Hematopoietic multipotent progenitor cell treated with erythropoietin and hydrocortisone succinate and interleukin-3 and kit ligand, for 6 days (in vitro differentiated cells): ENCODE measurements around the gene SIKE1.
"Not testable (repeated sequence)": the region's sequence is repeated elsewhere in the genome, so short reads cannot be mapped to it uniquely, and the experiment has no call there.

Source experiments
- DNase-seq: peaks from one replicate; pipeline ENCODE4 v3.0.0-alpha.2; 2015

SIKE1 gene

DNA sequence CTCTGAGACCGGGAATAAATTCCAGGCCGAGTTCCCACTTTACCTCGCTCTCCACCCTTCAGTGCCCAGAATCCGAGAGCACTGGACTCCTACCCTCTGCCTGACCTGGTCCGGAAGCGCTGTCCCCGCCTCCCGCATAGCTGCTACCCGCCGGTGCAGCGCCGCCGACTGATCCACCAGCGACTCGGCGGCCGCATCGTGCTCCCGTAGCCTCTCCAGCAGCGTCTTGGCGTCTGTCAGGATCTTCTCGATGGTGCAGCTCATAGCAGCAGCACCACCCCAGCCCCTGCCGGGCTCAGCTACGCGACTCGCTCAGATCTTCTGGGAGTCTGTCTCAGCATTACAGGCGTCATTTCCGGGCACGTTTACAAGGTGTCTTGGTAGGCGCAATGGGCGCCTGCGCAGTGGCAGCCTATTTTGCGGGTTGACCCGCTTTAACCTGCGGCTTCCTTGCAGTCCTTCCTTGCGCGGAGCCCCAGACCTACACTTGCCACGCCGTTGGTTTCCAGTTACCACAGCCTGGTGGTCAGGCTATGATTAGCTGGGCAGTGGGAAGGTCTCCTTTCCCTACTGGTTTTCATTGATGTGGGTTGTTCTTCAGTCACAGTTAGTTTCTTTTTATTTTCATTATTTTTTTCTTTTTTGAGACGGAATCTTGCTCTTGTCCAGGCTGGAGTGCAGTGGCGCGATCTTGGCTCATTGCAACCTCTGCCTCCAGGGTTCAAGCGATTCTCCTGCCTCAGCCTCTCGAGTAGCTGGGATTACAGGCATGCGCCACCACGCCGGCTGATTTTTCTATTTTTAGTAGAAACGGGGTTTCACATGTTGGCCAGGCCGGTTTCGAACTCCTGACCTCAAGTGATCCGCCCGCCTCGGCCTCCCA, at the start of gene SIKE1:
Gene SIKE1, minus strand, starts transcription at position 342 of the 883 bp plus-strand sequence. Its CDS starts 78 bp downstream, at position 264.
- DNase-seq, result peak; percentile 98

GRCh38 chr1:114830075-114830474, 49.6 kb upstream of the SIKE1 start:
- not testable (repeated sequence) for DNase-seq

DNA sequence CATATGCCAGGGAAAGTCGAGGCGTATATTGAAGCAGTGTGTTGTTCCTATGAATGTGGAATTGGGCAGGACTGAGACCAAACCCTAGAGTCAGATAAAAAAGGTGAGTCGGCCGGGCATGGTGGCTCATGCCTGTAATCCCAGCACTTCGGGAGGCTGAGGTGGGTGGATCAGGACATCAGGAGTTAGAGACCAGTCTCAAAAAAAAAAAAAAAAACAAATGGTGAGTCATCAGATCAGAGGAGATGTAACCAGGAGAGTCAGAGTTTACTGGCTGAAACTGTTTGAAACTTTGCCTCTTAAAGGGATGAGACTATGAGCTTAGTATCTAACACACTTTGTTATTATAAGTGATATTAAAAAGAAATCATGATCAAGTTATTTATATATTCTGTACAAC, 47.8 kb upstream of the SIKE1 start:
- DNase-seq, result no peak

GRCh38 chr1:114821978-114822377, 41.5 kb upstream of the SIKE1 start:
- DNase-seq, result no peak

GRCh38 chr1:114820392-114820791, 39.9 kb upstream of the SIKE1 start:
- no peak for DNase-seq

DNA sequence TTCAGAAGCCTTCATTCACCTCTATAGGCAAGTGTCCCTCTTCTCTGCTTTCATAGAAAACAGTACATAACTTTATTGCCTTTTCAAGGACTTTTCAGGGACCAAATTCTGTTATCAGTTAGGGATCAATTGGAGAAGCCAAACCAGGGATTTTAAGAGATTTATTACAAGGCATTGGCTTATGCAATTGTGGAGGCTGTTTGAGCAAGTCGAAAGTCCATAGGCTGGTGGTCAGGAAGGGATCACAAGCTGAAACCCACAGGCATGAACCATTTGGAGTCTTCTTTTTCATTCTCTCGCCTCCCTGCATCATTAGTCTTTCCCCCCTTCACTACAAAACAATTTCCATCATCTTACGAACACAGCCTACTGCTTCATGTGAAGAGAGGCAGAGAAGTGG, 39.4 kb upstream of the SIKE1 start:
- DNase-seq, result no peak

DNA sequence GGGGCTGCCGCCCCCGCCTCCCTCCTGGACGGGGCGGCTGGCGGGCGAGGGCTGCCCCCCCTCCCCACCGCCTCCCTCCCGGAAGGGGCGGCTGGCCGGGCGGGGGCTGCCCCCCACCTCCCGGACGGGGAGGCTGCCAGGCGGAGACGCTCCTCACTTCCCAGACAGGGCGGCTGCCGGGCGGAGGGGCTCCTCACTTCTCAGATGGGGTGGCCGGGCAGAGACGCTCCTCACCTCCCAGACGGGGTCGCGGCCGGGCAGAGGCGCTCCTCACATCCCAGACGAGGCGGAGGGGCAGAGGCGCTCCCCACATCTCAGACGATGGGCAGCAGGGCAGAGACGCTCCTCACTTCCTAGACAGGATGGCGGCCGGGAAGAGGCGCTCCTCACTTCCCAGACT, 24.0 kb upstream of the SIKE1 start:
- not testable (repeated sequence) for DNase-seq

DNA sequence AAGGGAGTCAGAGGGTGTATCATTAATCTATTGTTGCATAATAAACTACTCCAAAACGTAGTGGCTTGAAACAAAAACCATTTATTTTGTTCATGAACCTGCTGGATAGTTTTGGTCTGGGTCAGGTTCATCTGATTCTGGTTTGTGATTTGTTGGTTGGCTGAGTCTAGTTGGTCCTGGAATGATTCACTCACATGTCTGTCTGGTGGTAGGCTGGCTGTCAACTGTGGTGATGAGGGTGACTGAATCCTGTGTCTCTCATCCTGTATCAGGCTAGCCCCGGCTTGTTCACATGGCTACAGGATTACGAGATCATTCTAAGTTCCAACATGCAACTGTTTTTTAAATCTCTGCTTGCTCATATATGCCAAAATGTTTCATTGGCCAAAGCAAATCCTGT, 22.5 kb upstream of the SIKE1 start:
- no peak for DNase-seq

GRCh38 chr1:114794038-114794437, 13.6 kb upstream of the SIKE1 start:
- DNase-seq, result no peak

DNA sequence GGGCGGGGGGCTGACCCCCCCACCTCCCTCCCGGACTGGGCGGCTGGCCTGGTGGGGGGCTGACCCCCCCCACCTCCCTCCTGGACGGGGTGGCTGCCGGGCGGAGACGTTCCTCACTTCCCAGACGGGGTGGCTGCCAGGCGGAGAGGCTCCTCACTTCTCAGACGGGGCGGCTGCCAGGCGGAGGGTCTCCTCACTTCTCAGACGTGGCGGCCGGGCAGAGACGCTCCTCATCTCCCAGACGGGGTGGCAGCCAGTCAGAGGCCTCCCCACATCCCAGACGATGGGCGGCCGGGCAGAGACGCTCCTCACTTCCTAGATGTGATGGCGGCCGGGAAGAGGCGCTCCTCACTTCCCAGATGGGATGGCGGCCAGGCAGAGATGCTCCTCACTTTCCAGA, 10.1 kb upstream of the SIKE1 start:
- DNase-seq, result not testable (repeated sequence)

GRCh38 chr1:114786440-114786839, 6.0 kb upstream of the SIKE1 start:
- not testable (repeated sequence) for DNase-seq

GRCh38 chr1:114782476-114782875, 2.0 kb upstream of the SIKE1 start:
- DNase-seq, result no peak

GRCh38 chr1:114779722-114780121, 763 bp downstream of the SIKE1 start:
- DNase-seq, result no peak

- not testable (repeated sequence) for DNase-seq
Observed at GRCh38 chr1:114776726-114777125, 3.8 kb downstream of the SIKE1 start.

GRCh38 chr1:114771992-114772391, 8.5 kb downstream of the SIKE1 start:
- no peak for DNase-seq

GRCh38 chr1:114770989-114771388, 9.5 kb downstream of the SIKE1 start:
- DNase-seq, result no peak

GRCh38 chr1:114764689-114765088, 15.8 kb downstream of the SIKE1 start:
- peak; percentile 33 for DNase-seq

DNA sequence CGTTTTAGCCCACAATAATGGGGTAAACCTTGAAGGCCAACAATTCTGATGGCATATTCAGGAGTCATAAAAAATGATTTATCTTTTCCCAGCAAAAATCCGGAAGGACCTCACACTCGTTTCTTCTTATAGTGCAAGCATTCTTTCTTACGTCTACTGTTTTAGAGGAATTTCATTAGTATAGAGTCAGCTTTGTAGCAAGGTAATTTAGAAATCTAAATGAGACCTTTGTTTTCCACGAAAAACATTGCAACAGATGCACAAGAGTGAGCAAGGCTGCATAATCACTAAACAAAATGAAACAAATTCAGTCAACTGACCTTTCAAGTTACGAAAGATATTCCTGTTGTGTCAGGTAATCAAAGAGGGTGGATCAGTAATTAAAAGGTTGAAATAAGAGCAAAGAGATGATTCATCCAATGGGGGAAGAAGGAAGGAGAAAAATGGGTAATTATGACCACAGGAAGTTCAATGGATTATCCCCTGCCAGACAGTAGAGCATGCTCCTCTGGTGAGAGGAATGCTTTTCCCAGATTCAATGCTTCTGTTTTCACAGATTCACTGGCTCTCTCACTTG, 22.1 kb downstream of the SIKE1 start:
- no peak for DNase-seq

DNA sequence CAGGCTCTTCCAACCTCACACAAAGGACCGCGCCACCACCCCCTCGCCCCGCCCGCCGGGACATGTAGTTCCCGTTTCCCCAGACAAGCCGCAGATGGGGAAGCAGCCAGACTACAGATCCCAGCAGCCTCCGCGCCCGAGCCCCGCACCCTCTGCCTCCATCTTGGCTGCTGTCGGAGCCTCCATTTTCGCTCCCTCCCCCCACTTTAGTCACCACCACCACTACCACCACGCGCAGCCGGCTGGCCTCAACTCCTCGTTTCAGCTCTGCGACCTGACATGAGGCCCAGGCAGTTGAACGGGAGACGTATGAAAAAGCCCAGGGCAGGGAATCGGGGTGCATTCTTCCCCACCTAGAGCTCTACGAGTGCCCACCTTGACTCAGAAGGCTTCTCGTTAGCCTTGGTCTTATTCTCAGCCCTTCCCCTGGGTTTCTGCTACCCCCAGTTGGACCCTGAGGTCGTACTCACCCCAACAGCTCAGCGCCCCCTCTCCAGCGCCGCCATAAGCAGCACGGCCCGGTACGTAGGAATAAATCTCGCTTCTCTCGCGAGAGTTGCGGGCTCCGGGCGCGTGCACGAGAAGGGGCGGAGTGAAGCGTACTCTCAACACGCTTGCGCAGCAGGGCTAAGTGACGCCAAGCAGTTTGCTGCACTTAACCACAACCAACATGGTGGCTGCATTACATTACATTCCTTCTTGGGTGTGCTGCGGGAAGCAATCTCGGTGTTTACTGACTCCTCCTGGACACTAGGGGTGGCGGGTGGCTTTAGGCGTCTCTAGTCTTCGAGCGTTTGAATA, 22.8 kb downstream of the SIKE1 start, which contains the start of gene CSDE1:
Gene CSDE1, minus strand, starts transcription at position 530 of the 801 bp plus-strand sequence. CDS start 18,094 bp downstream, outside the sequence.
- DNase-seq, result peak; percentile 99

- DNase-seq, result peak; percentile 61
Observed at GRCh38 chr1:114756949-114757454, 23.5 kb downstream of the SIKE1 start.

DNA sequence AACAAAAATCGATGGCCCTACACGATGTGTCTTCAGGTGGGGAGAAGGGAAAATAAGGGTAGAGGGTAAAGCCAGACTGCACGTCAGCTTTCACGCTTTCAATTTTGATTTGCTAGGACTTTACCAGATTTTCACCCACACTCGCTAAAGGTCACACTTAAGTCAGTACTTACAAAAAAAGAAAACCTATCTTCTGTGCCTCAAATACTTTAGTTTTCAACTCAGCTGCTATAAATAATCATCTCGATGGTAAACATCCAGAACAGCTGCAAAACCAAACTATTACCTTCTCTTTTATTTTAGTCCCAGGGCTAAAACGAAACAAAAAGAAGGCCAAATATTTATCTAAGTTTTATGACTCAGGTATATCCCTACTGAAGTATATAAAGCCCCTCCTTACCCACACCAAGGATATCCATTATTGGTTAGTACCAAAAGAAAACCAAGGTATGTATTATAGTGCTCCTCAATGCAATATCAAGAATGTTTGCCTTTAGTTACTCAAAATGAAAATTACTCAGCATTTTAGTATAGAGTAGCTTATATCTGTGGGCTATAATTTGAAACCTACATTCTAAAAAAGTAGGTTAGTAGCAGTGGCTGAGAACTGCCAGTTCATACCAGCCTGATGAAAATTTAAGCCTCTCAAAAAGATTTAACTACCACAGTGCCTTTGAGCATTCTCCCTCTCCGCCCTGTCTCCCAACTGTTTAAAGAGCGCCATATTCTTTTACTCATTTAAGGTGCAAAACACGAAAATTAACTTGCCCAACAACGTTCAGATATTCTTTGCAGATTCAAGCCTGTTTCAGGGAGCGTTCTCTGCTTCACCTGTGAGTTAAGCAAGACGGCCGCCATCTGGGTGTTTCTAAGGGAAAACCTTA, 24.2 kb downstream of the SIKE1 start:
- no peak for DNase-seq
